Right renal cortex interstitium (tissue), 3 donors: ENCODE results near the gene PLA2G2D. TPM values are rescaled to one million over a fixed set of nuclear protein-coding genes. Genes with fewer than 3 reads are reported as not detected.

ENCODE experiments used
- DNase-seq, 3 donors: peaks; one replicate each; pipeline ENCODE4 v3.0.0-alpha.2; 2013; ENCODE audit warnings: low read depth in 3 of 3, low spot score in 2 of 3
- polyA plus RNA-seq, 3 donors: library from polyadenylated mRNA; unstranded; fragments of 120-200 nt; gene quantifications; one replicate each; pipeline ENCODE4 v1.2.1, GENCODE V29; 2013; ENCODE audit not compliant: insufficient read length in 3 of 3

PLA2G2D gene
- polyA plus RNA-seq, 3 donors: 0.06 to 0.10 (median 0.08) TPM

DNA sequence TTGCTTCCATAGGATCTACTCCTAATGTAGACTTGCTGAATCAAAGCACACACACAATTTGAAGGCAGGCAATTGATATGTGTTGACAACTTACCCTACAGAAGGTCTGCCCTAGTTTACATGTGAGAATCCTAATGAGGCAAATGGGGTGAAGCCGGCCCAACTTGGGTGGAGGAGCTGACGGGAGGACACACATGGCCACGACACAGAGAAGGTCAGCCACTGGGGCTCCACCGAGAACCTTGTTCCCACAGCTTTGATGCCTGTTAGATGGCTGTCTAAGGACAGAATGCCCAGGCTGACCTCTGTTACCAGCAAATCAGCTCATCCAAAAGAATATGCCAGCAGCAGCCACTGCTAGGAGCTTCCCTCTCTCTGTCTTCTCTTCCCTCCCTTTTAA, 1.5 kb upstream of the PLA2G2D start:
- no peak for DNase-seq

DNA sequence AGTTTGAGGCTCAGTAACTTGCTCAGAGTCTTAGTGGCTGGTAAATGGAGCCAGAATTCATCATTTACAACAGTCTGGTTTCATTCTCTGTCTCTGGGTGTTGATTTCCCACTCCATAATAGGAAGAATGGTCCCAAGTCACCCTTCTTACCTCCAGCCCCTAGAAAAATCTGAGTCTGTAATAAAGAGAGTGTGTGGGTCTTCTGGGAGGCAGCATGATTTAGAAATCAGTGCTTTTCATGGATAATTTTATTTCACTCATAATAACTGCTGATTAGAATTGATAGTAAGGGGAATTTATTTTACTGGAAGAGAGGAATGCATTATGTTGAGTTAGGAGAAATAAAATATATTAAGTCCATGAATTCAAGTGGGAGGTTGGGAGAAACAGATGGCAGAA, 2.1 kb downstream of the PLA2G2D start:
- no peak for DNase-seq

DNA sequence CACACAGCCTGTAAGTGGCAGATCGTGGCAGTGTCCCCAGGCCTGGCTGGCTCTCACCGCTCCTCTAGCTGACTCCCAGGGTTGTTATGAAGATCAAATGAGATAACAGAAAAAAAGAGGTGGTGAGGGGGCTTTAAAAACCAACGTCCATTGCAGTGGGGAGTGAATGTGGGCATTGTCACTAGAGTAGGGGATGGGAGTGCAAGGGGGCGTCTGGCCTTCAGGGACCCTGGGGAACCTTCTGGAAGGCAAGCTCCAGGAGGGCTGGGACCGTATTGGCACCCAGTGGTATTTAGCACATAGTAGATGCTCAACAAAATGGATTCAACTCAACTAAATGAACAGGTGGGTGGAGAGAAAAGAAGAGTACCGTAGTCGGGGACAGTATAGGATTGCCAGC, 3.4 kb downstream of the PLA2G2D start:
- no peak for DNase-seq

DNA sequence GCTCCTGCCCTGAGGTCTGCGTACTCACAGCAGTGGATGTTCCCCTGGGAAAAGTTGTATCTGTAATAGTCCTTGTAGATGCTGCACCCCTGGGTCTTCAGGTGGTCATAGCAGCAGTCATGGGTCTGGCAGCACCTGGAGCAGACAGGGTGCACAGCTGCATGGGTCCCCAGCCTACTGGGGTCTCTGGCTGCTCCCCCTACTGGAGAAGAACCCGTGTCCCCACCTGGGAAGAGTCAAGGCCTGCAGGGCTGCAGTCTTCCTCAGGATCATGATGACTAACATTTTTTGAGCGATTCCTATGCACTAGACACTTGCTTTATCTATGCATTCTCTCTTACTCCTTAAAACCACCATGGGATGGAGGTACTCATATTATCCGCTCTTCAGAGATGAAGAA, 3.9 kb downstream of the PLA2G2D start:
- DNase-seq: no peak

DNA sequence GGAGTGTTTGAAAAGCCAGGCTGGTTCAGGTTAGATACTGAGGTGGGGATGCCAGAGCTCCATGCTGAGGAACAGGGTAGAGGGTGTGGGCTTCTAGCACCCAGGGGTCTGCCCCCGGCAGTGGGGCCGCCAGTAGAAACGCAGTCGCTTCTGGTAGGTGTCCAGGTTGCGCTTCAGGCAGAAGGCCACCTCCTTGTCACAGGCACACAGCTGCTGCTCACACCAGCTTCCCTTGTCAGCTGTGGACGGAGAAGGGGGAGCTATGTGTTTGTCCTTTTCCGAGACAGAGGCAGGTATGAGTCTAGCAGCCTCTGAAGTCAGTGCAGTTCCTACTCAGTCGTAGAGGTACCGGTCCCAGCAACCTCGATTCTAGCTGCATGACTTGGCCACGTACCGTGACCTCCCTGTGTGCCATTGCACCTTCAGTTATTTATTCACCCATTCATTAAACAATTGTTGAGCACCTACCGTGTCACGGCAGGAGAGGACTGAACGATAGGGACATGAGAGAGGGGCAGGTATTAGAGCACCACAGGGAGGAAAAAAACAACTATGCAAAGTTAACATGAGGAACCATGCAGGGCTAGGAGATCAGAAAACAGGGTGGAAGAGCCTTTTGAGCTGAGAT, 5.2 kb downstream of the PLA2G2D start:
- no peak for DNase-seq

DNA sequence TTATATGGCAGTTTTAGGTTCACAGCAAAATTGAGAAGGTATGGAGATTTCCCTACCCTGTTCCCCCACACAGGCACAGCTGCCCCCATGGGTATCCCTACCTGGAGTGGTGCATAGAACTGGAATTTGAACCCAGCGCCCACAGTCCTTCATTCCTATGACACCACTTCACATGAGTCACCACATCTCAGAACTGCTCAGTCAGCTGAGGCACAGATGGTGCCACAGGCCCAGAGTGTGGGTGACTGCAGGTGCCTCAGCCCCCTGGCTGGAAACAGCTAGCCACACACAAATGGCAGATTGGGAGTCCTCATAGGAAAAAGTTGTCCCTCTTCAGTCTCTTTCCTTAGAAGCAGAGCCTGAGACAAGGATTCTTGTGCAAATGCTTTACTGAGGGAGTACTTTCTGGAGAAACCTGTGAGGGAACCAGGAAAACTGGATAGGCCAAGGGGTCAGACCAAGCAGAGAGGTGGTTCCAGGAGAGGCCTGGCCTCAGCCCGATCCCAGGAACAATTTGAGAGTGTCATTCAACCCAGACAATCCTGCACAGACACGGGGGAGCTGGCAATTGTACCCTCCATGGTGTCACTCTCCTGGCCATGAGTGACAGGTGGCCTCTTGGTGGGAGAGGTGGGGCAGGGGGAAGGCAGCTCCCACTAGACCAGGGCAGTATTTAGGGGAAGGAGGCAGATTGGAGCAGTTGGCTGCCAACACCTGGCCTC, 6.9 kb downstream of the PLA2G2D start:
- no peak for DNase-seq

DNA sequence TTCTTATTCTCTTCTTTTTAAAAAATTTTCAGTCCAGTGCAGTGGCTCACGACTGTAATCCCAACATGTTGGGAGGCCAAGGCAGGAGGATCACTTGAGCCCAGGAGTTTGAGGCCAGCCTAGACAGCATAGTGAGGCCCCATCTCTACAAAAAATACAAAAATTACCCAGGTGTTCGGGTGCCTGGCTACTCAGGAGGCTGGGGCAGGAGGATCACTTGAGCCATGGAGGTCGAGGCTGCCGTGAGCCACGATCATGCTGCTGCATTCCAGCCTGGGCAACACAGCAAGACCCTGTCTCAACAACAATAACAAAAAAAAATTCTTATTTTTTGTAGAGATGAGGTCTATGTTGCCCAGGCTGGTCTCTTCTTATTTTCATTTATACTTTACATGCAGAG, 7.9 kb downstream of the PLA2G2D start:
- DNase-seq: no peak

DNA sequence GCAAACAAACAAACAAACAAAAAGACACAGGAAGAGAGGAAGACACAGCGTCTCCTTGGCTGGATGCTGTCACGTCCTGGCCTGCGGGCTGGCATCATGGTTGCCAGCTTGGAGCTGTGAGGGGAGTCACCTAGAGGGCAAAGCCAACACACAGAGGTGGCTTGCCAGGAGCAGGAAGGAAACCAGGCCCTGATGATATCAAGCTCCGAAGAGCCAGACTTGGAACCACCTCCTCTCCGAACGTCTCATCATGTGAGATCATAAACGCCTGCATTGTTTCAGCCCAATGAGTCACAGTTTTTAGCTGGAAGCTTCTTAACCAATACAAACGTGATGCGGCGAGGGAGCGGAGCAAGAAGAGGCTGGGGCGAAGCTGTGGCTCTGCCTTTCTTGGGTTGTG, 8.7 kb downstream of the PLA2G2D start:
- DNase-seq: no peak

DNA sequence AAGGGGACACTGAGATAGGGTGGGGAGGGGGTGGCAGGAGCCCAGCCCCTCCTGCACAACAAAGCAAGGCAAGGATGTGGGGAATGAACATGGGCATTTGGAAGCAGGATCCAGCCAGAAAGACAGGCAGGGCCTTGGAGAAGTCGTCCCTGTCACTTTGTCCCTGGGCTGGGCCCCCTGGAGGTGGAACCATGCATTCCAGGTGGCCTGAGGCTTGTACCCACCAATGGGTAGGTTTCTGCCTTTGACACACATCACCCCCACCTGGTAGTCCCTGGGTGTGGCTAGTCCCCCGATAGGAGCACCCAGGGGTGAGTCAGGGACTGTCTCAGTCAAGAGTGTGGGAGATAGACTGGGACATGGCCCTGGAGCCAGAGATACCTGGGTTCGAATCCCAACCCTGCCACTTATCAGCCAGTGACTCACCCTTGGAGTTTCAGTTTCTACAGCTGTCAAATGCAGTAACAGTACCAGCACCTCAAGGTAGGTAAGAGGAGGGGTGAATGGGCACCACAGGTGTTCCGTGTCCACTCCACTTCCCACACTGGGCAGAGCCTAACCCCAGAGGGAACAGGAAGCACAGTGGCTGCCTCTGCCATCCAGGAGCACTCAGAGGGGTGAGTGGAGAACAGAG, 10.0 kb downstream of the PLA2G2D start:
- no peak for DNase-seq

DNA sequence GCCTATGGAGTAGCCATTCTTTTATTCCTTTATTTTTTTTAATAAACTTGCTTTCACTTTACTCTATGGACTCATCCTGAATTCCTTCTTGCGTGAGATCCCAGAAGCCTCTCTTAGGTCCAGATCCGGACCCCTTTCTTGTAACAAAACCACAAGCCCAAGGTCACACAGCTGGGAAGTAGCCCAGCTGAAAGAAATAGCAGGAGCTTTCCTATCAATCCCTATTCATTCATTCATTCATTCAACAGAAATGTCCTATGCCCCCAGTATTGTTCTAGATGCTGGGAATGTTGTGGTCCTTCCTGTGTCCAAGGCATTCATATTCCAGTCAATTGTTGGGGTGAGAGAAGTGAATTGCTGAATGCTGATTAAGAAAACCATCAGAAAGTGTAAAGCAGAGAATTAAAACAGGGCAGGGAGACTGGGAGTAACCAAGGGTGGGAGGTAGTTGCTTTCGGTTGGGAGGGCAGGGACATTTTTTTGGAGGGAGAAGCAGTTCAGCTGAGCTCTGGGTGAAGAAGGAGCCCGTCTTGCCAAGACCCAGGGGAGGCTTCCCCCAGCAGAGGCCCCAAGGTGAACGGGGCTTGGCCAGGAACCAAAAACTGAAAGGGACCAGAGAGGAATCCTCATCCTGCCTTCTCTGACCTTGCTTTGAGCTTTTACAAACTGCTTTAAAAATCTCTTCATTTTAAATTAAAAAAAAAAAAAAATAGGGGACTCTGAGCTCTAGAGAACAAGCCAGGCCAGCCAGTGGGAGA, 10.8 kb downstream of the PLA2G2D start:
- DNase-seq: no peak

DNA sequence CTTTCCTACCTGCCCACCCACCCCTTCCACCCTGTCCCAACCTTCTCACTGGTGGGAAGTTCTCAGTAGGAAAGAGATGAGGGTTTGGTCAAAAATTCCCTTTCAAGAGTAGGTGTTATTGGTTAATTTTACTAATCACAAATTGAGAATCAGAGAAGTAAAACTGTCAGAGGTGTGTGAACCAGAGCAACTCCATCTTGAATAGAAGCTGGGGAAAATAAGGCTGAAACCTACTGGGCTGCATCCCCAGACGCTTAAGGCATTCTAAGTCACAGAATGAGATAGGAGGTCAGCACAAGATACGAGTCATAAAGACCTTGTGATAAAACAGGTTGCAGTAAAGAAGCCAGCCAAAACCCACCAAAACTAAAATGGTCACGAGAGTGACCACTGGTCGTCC, 11.5 kb downstream of the PLA2G2D start:
- no peak for DNase-seq

DNA sequence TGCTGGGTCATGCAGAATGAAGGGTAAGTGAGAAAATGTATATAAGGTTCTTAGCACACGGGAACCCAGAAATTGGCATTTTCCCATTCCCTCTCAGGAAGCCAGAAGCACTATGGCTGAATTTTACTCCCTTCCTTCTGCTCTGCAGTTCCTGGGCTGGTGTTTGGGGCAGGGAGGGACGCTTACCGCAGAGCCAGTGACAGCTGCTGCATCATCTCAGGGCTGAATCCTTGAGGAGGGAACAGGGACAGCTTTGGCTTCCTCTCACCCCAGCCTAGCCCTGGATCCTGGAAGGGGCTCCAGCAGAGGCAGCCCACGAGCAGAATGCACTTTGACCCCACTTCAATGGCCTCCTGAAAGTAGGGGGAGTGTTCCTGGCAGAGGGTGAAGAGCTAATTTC, 12.0 kb downstream of the PLA2G2D start:
- DNase-seq: no peak

DNA sequence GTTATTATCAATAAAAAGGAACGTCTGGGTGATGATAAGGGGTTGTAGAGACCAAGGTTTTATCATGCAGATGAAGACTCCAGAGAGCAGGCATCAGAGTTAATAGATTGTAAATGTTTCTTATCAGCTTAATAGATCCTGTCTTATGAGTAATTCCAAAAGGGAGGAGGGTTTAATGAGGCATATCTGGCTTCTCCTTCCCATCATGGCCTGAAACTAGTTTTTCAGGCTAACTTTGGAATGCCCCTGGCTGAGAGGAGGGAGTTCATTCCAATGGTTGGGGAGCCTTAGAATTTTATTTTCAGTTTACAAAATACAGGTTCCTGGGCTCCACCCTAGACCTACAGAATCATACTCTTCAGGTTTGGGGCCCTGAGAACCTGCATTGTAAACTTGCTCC, 13.5 kb downstream of the PLA2G2D start:
- DNase-seq: no peak

DNA sequence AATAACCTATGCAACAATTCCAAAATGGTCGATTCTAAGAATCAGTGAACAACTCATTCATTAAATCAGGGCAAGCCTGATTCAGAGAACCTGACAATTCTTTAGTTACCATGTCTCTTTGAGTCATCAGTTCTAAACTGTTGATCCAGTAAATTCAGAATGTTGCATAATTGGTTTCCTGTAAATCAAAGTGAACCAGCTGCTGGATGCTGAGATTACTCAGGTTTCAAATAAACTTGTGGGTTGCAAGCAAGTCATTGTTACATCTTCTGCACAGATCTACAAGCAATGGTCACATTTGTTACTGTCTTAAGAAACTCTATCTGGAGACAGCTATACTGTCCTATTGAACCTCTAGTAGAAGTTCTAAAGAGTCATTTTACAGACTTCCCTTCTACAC, 16.5 kb downstream of the PLA2G2D start:
- no peak for DNase-seq

DNA sequence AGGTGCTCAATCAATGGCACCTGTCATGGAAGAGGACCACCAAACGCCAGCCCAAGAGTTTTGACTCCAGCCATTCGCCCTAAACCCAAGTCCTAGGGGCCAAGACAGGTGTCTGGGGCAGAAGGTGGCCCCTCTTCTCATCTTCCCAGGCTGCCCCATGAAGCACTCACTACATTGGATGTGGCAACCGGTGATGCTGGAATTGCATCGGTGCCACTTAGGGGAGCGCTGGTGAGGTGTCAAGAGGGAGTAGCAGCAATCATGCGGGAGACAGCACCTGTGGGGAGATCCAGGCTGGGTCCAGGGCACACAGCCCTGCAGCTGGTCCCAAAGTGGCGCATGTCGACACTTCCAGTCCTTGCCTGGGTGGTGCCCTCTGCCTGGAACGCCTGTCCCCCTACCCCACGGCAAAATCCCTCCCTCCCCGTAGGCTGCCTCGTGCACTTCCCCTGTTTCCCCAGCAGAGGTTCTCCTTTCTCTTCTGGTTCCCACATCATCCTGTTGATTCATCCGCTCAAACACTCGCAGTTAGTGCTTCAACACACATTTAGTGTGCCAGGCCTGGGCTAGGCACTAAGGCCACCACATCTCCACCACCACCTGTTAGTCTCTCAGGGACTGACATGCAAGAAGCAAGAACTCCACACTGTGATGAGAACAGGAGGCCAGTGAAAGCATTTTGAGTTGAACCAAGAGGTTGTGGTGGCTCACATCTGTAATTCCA, 18.5 kb downstream of the PLA2G2D start:
- peak in 2 of 3 donors; percentile 3 to 21 for DNase-seq

DNA sequence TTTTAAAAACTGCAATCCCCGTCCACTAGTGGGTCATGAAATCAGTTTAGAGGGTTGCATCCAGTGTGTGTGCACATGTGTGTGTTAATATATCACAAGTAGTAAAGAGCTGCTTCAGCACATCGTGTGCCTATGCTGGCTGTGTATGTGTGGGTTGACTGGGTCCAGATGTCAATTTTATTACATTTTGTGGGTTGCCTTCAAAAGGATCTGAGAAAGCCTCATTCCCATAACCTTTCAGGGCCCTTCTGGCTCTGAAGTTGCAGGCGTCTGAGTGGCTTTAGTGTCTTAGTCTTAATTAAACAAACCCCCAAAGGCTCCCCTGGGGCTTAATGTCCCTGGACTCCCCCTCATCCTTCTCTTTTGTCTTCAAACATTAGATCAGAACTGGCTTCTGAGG, 19.8 kb downstream of the PLA2G2D start:
- no peak for DNase-seq

DNA sequence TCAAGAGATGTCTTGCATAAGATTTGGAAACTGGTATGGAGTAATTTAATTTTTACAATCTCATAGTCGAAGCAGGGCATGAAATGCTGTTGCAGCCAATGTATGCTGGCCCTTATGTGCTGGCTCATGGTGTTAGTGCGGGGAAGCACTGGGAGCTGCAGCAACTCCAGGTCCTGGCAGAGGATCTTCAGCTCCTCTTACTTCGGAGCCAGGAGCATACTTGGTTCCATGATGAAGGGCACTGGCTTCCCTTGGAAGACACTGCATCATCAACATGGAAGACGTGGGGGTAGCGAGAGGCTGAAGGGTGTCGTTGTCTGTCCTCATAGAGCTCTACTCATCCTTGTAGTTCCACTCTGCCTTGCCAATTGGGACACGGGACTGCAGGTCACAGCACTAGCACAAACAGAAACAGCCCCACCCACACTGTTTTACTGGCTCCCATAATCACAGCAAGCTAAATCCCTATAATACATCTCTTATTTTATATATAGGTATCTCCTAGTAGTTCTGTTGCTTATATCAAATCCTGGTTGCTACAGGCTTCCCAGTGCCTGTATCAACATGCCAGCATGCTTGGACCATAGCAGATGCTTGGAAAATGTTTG, 22.4 kb downstream of the PLA2G2D start:
- no peak for DNase-seq

DNA sequence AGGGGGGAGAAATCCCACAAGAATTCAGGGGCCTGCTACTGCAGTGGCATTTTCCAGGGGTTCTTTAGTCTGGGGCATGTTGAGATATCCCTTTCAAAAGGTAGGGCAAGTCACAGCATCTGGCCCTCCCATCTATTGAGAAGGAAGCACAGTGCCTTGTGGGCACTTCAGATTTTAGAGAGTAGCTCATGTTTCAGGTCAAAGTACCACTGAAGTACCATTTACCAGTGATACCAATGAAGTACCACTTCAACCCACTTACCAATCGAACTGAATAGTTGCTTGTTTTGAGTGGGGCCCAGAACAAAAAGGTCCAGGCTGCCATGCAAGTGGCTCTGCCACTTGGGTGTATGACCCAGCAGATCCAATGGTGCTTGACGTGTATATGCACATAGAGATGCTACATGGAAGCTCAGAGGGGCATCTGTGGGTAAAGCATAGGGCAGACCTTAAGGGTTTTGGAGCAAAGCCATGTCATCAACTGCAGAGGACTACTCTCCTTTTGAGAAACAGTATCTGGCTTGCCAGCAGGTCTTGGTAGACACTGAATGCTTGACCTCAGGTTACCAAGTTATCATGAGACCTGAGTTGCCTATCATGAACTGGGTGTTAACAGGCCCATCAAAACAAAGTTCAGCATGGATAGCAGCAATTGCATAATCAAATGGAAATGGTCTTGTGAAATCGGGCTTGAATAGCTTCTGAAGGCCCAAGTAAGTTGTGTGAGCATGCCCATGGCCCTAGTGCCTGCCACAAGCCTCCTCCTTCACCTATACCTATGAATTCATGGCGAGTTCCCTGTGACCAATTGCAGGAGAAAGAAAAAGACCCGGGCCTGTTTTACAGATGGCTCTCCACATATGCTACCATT, 23.5 kb downstream of the PLA2G2D start:
- no peak for DNase-seq

DNA sequence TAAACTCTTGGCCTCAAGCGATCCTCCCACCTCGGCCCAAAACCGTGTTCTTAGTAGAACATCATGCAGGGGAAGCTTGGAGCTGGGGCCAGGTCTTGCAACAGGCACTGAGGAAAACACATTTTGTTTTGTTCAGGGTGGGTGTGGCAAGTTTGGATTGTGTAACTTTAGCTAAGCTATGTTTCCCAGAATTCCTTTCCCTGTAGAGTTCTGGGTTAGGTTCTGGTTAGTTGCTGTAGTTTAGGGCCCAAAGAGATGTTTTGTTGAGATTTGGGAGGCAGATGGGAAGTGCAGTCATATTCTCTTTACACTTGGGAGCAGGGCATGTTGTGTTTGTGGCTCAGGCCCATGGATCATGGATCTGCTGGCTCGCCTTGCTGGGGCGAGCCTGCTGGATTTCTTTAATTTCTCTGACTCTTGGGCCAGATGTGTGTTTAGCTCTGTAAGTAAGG, 25.4 kb downstream of the PLA2G2D start:
- DNase-seq: no peak
